ENCODE measurements around the gene PRL.

Gene PRL

DNA sequence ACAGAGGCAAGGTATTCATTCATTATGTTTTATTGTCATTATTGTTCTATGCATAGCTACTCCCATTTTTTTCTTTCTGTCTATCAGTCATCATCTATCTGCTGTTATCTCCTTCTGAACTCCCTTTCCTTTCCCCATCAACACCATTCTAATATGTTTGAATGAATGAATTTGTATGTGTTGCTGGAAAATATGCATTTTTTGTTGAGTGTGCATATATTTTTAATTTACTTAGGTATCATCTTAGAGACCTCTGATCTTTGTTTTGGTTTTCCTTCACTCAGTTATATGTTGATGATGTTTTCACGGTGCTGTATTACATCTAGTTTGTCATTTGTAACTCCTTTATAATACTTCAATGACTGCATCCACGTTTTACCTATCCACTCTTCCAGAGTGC is 12.1 kb upstream of the PRL start:
- no peak overlapping the region for H2BK12ac ChIP-seq (ENCODE audit: low read length)
- H3K79me2 ChIP-seq (ENCODE audit: control insufficient read depth, insufficient read depth, low read length, poor library complexity), result no peaks in the 10 kb centered on the region
- DNase-seq, result no peak
- H3K4me1 ChIP-seq (ENCODE audit: control insufficient read depth in 1 of 2, insufficient read depth in 2 of 2, low read length in 2 of 2), result no peaks in the 10 kb centered on the region
- no peak overlapping the region for H4K91ac ChIP-seq (ENCODE audit: low read depth, low read length)
- no CpG with 5 or more reads among the region's 2 CpGs for WGBS (ENCODE audit: extremely low coverage, insufficient coverage, insufficient read length)
- peaks cover 6% of the 10 kb centered on the region for H3K9me3 ChIP-seq (ENCODE audit: insufficient read depth, low read depth, low read length)
- no peaks in the 10 kb centered on the region for H3K27me3 ChIP-seq (ENCODE audit: insufficient read depth, low read length)
- no peak overlapping the region for H3K27ac ChIP-seq (ENCODE audit: low read depth, low read length)
- no peak overlapping the region for H2AFZ ChIP-seq (ENCODE audit: insufficient read depth, low read length, poor library complexity)
- H3K79me1 ChIP-seq (ENCODE audit: low read length), result no peaks in the 10 kb centered on the region
- no peak overlapping the region for H3K9ac ChIP-seq (ENCODE audit: low read length)
- H3K4me2 ChIP-seq (ENCODE audit: low read length), result no peak overlapping the region
- no peak overlapping the region for H2BK5ac ChIP-seq (ENCODE audit: low read depth, low read length, poor library complexity)
- H3K18ac ChIP-seq (ENCODE audit: low read length), result no peak overlapping the region
- no peak overlapping the region for H3K23ac ChIP-seq (ENCODE audit: low read length)
- H3K14ac ChIP-seq (ENCODE audit: low read length), result no peak overlapping the region
- no peak overlapping the region for H3K4me3 ChIP-seq (ENCODE audit: low read depth, low read length)
- H2BK120ac ChIP-seq (ENCODE audit: insufficient read depth, low read length, poor library complexity), result no peak overlapping the region
- no peaks in the 10 kb centered on the region for H3K36me3 ChIP-seq (ENCODE audit: control insufficient read depth in 1 of 2, insufficient read depth in 2 of 2, low read length in 2 of 2)
- no peak overlapping the region for H4K8ac ChIP-seq (ENCODE audit: low read depth, low read length)
- no peak overlapping the region for H4K12ac ChIP-seq (ENCODE audit: low read depth, low read length)
- no peak overlapping the region for H3K4ac ChIP-seq (ENCODE audit: low read depth, low read length)
- no peak overlapping the region for H2AK5ac ChIP-seq (ENCODE audit: low read length)

DNA sequence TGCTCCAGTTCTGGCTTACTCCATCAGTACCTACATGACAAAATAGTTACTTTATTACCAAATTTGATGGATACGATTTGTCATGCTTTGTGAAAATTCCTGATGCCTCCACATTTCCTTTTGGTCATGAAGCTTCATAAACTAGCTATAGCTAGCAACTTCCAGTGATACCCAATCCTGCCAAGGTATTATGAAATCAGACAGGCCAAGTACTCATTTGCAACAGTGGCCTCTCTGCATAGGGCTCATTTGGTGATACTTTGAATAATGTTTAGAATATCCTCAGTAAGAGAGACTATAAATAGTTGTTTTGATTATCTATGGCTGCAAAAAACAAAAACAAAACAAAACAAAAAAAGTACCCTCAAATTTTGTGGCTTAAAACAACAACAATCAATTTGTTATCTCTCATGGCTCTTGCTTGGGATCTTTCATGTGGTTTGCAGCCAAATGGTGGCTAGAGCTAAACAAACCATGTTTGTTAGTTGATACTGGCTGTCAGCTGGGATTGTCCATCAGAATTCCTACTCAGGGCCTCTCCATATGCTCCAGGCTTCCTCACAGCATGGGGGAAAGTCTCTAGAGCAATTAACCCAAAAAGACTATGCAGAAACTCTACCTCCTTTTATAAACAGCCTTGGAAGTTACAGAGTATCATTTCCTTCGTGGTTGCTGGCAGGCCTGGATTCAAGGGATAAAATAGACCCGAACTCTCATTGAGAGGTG is 10.1 kb upstream of the PRL start:
- Histone ChIP-seq H2BK5ac (ENCODE audit: low read depth, low read length, poor library complexity) (no peak overlapping the region), H4K12ac (ENCODE audit: low read depth, low read length) (no peak overlapping the region), H3K79me1 (ENCODE audit: low read length) (no peaks in the 10 kb centered on the region), H3K9ac (ENCODE audit: low read length) (no peak overlapping the region), H3K36me3 (ENCODE audit: control insufficient read depth in 1 of 2, insufficient read depth in 2 of 2, low read length in 2 of 2) (no peaks in the 10 kb centered on the region), H3K79me2 (ENCODE audit: control insufficient read depth, insufficient read depth, low read length, poor library complexity) (no peaks in the 10 kb centered on the region), H3K4ac (ENCODE audit: low read depth, low read length) (no peak overlapping the region), H3K9me3 (ENCODE audit: insufficient read depth, low read depth, low read length) (no peaks in the 10 kb centered on the region), H2BK120ac (ENCODE audit: insufficient read depth, low read length, poor library complexity) (no peak overlapping the region), H3K27me3 (ENCODE audit: insufficient read depth, low read length) (no peaks in the 10 kb centered on the region), H2BK12ac (ENCODE audit: low read length) (no peak overlapping the region), H2AFZ (ENCODE audit: insufficient read depth, low read length, poor library complexity) (no peak overlapping the region), H3K14ac (ENCODE audit: low read length) (no peak overlapping the region), H3K27ac (ENCODE audit: low read depth, low read length) (no peak overlapping the region), H3K23ac (ENCODE audit: low read length) (no peak overlapping the region), H3K4me2 (ENCODE audit: low read length) (no peak overlapping the region), H3K4me1 (ENCODE audit: control insufficient read depth in 1 of 2, insufficient read depth in 2 of 2, low read length in 2 of 2) (no peaks in the 10 kb centered on the region), H2AK5ac (ENCODE audit: low read length) (no peak overlapping the region), H4K8ac (ENCODE audit: low read depth, low read length) (no peak overlapping the region), H3K4me3 (ENCODE audit: low read depth, low read length) (no peak overlapping the region), H4K91ac (ENCODE audit: low read depth, low read length) (no peak overlapping the region), H3K18ac (ENCODE audit: low read length) (no peak overlapping the region)
- no CpG with 5 or more reads among the region's 3 CpGs for WGBS (ENCODE audit: extremely low coverage, insufficient coverage, insufficient read length)
- no peak for DNase-seq

DNA sequence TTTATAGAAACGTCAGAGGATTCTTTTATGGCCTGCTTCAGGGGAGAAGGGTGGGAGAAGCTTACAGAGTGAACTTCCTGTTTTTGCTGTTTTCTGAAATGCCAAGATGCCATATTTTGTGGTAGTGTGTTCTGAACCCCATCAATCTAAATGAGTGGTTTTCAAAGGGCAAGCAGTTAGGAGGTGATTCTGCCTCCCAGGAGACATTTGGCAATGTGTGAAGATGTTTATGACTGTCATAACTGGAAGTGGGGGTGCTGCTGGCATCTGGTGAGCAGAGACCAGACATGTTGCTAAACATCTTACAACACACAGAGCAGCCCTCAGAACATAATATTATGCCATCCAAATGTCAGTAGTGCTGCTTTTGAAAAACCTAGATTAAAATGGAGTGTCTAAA is 6.0 kb upstream of the PRL start:
- DNase-seq, result no peak
- H3K79me1 ChIP-seq (ENCODE audit: low read length), result no peaks in the 10 kb centered on the region
- H4K91ac ChIP-seq (ENCODE audit: low read depth, low read length), result no peak overlapping the region
- H3K18ac ChIP-seq (ENCODE audit: low read length), result no peak overlapping the region
- H2BK5ac ChIP-seq (ENCODE audit: low read depth, low read length, poor library complexity), result no peak overlapping the region
- H3K9ac ChIP-seq (ENCODE audit: low read length), result no peak overlapping the region
- no peaks in the 10 kb centered on the region for H3K27me3 ChIP-seq (ENCODE audit: insufficient read depth, low read length)
- H3K9me3 ChIP-seq (ENCODE audit: insufficient read depth, low read depth, low read length), result no peaks in the 10 kb centered on the region
- no CpG with 5 or more reads among the region's 1 CpG for WGBS (ENCODE audit: extremely low coverage, insufficient coverage, insufficient read length)
- H2AK5ac ChIP-seq (ENCODE audit: low read length), result no peak overlapping the region
- H3K23ac ChIP-seq (ENCODE audit: low read length), result no peak overlapping the region
- no peaks in the 10 kb centered on the region for H3K4me1 ChIP-seq (ENCODE audit: control insufficient read depth in 1 of 2, insufficient read depth in 2 of 2, low read length in 2 of 2)
- no peak overlapping the region for H2BK120ac ChIP-seq (ENCODE audit: insufficient read depth, low read length, poor library complexity)
- no peak overlapping the region for H4K8ac ChIP-seq (ENCODE audit: low read depth, low read length)
- no peak overlapping the region for H3K14ac ChIP-seq (ENCODE audit: low read length)
- no peak overlapping the region for H3K4me3 ChIP-seq (ENCODE audit: low read depth, low read length)
- no peak overlapping the region for H2BK12ac ChIP-seq (ENCODE audit: low read length)
- H3K79me2 ChIP-seq (ENCODE audit: control insufficient read depth, insufficient read depth, low read length, poor library complexity), result no peaks in the 10 kb centered on the region
- no peaks in the 10 kb centered on the region for H3K36me3 ChIP-seq (ENCODE audit: control insufficient read depth in 1 of 2, insufficient read depth in 2 of 2, low read length in 2 of 2)
- no peak overlapping the region for H3K27ac ChIP-seq (ENCODE audit: low read depth, low read length)
- no peak overlapping the region for H2AFZ ChIP-seq (ENCODE audit: insufficient read depth, low read length, poor library complexity)
- no peak overlapping the region for H3K4me2 ChIP-seq (ENCODE audit: low read length)
- no peak overlapping the region for H3K4ac ChIP-seq (ENCODE audit: low read depth, low read length)
- no peak overlapping the region for H4K12ac ChIP-seq (ENCODE audit: low read depth, low read length)

DNA sequence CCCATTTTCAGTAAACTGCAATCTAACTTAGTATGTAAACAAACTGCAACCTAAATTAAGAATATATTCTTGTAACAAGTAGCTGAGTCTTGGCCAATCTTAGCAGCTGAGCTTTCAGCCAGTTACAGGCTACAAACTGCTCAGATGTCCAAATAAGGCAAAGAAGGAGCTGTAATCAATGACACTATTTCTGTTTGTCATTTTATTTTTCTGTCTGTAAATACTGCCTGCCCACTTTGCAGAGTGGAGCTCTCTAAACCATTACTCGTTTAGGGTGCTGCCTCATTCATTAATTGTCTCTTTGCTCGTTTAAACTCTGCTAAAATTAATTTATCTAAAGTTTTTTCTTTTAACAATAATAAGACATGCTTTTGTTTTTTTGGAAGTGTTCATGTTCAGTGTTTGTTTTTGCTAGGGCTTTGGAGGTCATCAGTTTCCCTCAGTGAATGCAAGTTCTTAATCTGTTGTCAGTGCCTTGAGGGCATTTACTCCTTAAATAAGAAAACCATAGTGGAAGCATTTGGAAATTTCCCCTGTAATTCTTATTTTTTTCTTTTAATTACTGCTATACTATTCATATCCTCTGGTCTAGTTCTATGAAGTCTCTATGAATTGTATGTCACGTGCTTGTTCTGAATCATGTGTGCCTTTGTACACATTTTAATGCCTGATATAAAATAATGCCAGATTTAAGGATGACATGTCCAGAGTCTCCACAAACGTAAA is 3.6 kb upstream of the PRL start:
- Histone ChIP-seq H3K4me1 (ENCODE audit: control insufficient read depth in 1 of 2, insufficient read depth in 2 of 2, low read length in 2 of 2) (no peaks in the 10 kb centered on the region), H3K79me1 (ENCODE audit: low read length) (no peaks in the 10 kb centered on the region), H3K14ac (ENCODE audit: low read length) (no peak overlapping the region), H3K23ac (ENCODE audit: low read length) (no peak overlapping the region), H4K12ac (ENCODE audit: low read depth, low read length) (no peak overlapping the region), H2BK5ac (ENCODE audit: low read depth, low read length, poor library complexity) (no peak overlapping the region), H4K91ac (ENCODE audit: low read depth, low read length) (no peak overlapping the region), H3K9me3 (ENCODE audit: insufficient read depth, low read depth, low read length) (no peaks in the 10 kb centered on the region), H3K9ac (ENCODE audit: low read length) (no peak overlapping the region), H3K36me3 (ENCODE audit: control insufficient read depth in 1 of 2, insufficient read depth in 2 of 2, low read length in 2 of 2) (no peaks in the 10 kb centered on the region), H3K18ac (ENCODE audit: low read length) (no peak overlapping the region), H3K4me2 (ENCODE audit: low read length) (no peak overlapping the region), H3K27ac (ENCODE audit: low read depth, low read length) (no peak overlapping the region), H3K4ac (ENCODE audit: low read depth, low read length) (no peak overlapping the region), H3K79me2 (ENCODE audit: control insufficient read depth, insufficient read depth, low read length, poor library complexity) (no peaks in the 10 kb centered on the region), H2AFZ (ENCODE audit: insufficient read depth, low read length, poor library complexity) (no peak overlapping the region), H2AK5ac (ENCODE audit: low read length) (no peak overlapping the region), H3K27me3 (ENCODE audit: insufficient read depth, low read length) (no peaks in the 10 kb centered on the region), H2BK12ac (ENCODE audit: low read length) (no peak overlapping the region), H4K8ac (ENCODE audit: low read depth, low read length) (no peak overlapping the region), H2BK120ac (ENCODE audit: insufficient read depth, low read length, poor library complexity) (no peak overlapping the region), H3K4me3 (ENCODE audit: low read depth, low read length) (no peak overlapping the region)
- no peak for DNase-seq
- no CpG with 5 or more reads among the region's 4 CpGs for WGBS (ENCODE audit: extremely low coverage, insufficient coverage, insufficient read length)
